ENCODE measurements around the gene CEP164.

CEP164 gene

GRCh38 chr11:117327567-117328374 lies at the start of gene CEP164:
CEP164 (plus strand) TSS chr11:117327854; CDS start chr11:117338587, 10,733 bp downstream.
- peak; percentile 95 for DNase-seq

GRCh38 chr11:117278347-117278746 lies 49.3 kb upstream of the CEP164 start:
- no peak for DNase-seq

- no peak for DNase-seq
Measured at GRCh38 chr11:117279711-117280376, 47.8 kb upstream of the CEP164 start.

- no peak for DNase-seq
Measured at GRCh38 chr11:117281159-117281558, 46.5 kb upstream of the CEP164 start.

- DNase-seq: no peak
Measured at GRCh38 chr11:117281869-117282268, 45.8 kb upstream of the CEP164 start.

- no peak for DNase-seq
Measured at GRCh38 chr11:117282956-117283355, 44.7 kb upstream of the CEP164 start.

GRCh38 chr11:117284053-117284452 lies 43.6 kb upstream of the CEP164 start:
- no peak for DNase-seq

GRCh38 chr11:117286588-117286987 lies 41.1 kb upstream of the CEP164 start:
- no peak for DNase-seq

GRCh38 chr11:117287668-117288067 lies 40.0 kb upstream of the CEP164 start:
- no peak for DNase-seq

GRCh38 chr11:117289795-117290194 lies 37.9 kb upstream of the CEP164 start:
- DNase-seq: no peak

GRCh38 chr11:117290809-117291396 lies 36.8 kb upstream of the CEP164 start, which contains the start of gene BACE1-AS:
BACE1-AS (plus strand) TSS chr11:117291346.
- DNase-seq: no peak

- no peak for DNase-seq
Measured at GRCh38 chr11:117292616-117293015, 35.0 kb upstream of the CEP164 start.

- DNase-seq: no peak
Measured at GRCh38 chr11:117295438-117296137, 32.1 kb upstream of the CEP164 start.

GRCh38 chr11:117296881-117297280 lies 30.8 kb upstream of the CEP164 start:
- DNase-seq: no peak

- DNase-seq: no peak
Measured at GRCh38 chr11:117298195-117298594, 29.5 kb upstream of the CEP164 start.

- no peak for DNase-seq
Measured at GRCh38 chr11:117299351-117300282, 28.0 kb upstream of the CEP164 start.

GRCh38 chr11:117300283-117300663 lies 27.4 kb upstream of the CEP164 start:
- DNase-seq: no peak

GRCh38 chr11:117300773-117301172 lies 26.9 kb upstream of the CEP164 start:
- DNase-seq: no peak

GRCh38 chr11:117302228-117302627 lies 25.4 kb upstream of the CEP164 start:
- DNase-seq: no peak

GRCh38 chr11:117303101-117303500 lies 24.6 kb upstream of the CEP164 start:
- no peak for DNase-seq

GRCh38 chr11:117303646-117304315 lies 23.9 kb upstream of the CEP164 start:
- DNase-seq: no peak

GRCh38 chr11:117305145-117305544 lies 22.5 kb upstream of the CEP164 start:
- no peak for DNase-seq
